Measurements from ENCODE around the gene RETSAT. TPM values are rescaled to one million over a fixed set of nuclear protein-coding genes. Genes with fewer than 3 reads are reported as not detected.

The RETSAT gene
- total RNA-seq, 4 donors from 2014 or later, result 55.8 to 73.3 (median 66.9) TPM

DNA sequence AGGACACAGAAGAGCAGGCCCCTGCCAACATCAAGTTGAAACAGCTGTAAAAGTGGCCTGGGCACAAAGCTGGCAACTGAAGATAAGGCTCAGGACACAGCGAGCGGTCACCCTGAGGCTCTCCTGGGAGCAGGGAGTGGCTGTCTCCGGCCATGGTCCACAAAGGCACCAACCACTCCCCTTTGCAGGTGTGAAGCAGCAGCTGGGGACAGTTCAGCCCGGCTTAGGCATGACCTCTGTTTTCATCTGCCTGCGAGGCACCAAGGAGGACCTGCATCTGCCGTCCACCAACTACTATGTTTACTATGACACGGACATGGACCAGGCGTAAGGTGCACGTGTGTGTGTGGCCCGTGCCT is 39.5 kb downstream of the RETSAT start:
- intact Hi-C loops (cut with DNase I), result no loop called here
- Histone ChIP-seq H3K4me3 (no peak overlapping the region), H3K36me3 (peaks cover 0 to 56% (median 0%) of the 10 kb centered on the region in 3 donors), H3K9me3 (no peaks in the 10 kb centered on the region), H3K27ac (no peak overlapping the region), H3K4me1 (peaks cover 0 to 28% (median 9%) of the 10 kb centered on the region in 3 donors), H3K27me3 (no peaks in the 10 kb centered on the region)
- no peak for DNase-seq
- WGBS, 2 donors, result 78 to 86% methylated on average over 8 to 9 of the region's 10 CpGs
- TF ChIP-seq, protein P1, sequence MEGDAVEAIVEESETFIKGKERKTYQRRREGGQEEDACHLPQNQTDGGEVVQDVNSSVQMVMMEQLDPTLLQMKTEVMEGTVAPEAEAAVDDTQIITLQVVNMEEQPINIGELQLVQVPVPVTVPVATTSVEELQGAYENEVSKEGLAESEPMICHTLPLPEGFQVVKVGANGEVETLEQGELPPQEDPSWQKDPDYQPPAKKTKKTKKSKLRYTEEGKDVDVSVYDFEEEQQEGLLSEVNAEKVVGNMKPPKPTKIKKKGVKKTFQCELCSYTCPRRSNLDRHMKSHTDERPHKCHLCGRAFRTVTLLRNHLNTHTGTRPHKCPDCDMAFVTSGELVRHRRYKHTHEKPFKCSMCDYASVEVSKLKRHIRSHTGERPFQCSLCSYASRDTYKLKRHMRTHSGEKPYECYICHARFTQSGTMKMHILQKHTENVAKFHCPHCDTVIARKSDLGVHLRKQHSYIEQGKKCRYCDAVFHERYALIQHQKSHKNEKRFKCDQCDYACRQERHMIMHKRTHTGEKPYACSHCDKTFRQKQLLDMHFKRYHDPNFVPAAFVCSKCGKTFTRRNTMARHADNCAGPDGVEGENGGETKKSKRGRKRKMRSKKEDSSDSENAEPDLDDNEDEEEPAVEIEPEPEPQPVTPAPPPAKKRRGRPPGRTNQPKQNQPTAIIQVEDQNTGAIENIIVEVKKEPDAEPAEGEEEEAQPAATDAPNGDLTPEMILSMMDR (IDR thresholded peaks at IDR 0.05), result no peak
- no peak for TF ChIP-seq POLR2A (IDR thresholded peaks at IDR 0.05)

DNA sequence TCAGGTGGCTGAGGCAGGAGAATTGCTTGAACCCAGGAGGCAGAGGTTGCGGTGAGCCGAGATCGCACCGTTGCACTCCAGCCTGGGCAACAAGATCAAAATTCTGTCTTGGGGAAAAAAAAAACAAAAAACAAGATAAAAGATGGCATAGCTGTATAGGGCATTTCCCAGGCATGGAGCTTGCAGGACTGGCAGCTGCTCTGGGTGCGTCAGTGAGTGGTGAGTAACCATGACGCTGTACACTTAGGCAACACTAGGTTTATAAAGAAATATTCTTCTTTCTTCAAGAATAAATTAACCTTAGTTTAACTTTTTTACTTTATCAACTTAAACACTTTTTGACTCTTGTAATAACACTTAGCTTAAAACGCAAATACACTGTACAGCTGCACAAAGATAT is 41.9 kb downstream of the RETSAT start:
- 38 to 61% methylated on average over 7 of the region's 7 CpGs for WGBS, 2 donors
- Histone ChIP-seq H3K4me3 (no peak overlapping the region), H3K9me3 (no peaks in the 10 kb centered on the region), H3K27me3 (no peaks in the 10 kb centered on the region), H3K4me1 (peaks cover 10 to 37% (median 13%) of the 10 kb centered on the region in 3 donors), H3K27ac (no peak overlapping the region), H3K36me3 (peaks cover 0 to 40% (median 0%) of the 10 kb centered on the region in 3 donors)
- DNase-seq, result no peak
- no peak for TF ChIP-seq POLR2A (IDR thresholded peaks at IDR 0.05)
- TF ChIP-seq, protein P1 (IDR thresholded peaks at IDR 0.05), result no peak
- intact Hi-C loops (cut with DNase I), result no loop called here

DNA sequence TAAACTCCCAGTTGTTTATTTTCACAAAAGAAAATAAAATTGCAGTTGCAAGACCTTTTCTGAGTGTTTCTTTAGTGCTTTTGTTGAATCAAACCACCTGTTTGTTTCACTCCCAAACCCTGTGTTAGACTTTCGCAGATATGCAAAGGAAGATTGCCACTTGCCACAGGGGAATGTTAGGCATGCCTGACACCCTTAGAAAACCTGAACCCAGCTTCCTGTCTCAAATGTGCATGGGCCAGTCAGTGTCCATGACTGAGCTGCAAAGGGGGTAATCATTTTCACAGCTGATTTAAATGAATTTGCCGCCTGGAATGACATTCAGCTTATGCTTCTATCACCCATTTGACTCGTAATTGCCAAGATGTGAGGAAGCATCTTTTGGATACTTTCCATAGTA is 44.0 kb downstream of the RETSAT start:
- no peak for TF ChIP-seq POLR2A (IDR thresholded peaks at IDR 0.05)
- TF ChIP-seq, protein P1 (IDR thresholded peaks at IDR 0.05), result no peak
- Histone ChIP-seq H3K9me3 (no peaks in the 10 kb centered on the region), H3K4me1 (peaks cover 10 to 37% (median 13%) of the 10 kb centered on the region in 3 donors), H3K27ac (peak overlapping the region in 2 of 4 donors; percentile 1 to 48), H3K36me3 (peaks cover 0 to 42% (median 8%) of the 10 kb centered on the region in 3 donors), H3K27me3 (no peaks in the 10 kb centered on the region), H3K4me3 (no peak overlapping the region)
- WGBS, 2 donors, result 67 to 74% methylated on average over 3 of the region's 3 CpGs
- no peak for DNase-seq
- intact Hi-C loops (cut with DNase I), result no loop called here

DNA sequence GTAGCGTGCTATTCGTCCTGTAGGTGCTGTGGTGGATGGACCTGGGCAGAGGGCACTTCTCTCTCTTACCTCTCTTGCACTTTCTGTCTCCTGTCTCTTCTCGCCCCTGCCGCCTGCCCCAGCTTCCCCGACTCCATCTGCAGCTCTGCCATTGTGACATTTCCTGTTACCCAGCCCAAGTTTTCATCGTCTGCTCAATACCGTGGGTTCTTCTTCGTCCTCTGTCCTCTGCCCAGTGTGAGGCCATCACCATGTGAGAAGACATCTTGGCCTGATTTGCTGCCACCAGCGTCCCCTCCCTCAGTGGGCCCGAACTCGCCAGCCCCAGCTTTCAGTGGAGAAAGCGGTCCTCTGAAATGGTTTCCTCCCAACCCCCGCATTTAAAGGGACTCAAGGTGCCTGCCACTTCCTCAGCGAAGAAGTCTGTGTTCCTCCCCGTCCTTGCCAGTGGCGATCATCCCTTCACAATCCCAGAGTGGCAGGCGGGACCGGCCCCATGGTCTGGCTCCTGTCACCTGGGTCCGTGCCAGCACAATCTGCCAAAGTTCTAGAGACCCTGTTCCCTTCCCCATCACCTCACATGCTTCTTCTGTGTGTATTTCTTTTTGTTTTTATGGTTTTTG is 44.5 kb downstream of the RETSAT start:
- 56 to 69% methylated on average over 19 of the region's 19 CpGs for WGBS, 2 donors
- peaks cover 10 to 37% (median 13%) of the 10 kb centered on the region in 3 donors for H3K4me1 ChIP-seq
- no peak for TF ChIP-seq POLR2A (IDR thresholded peaks at IDR 0.05)
- TF ChIP-seq, protein P1 (IDR thresholded peaks at IDR 0.05), result no peak

DNA sequence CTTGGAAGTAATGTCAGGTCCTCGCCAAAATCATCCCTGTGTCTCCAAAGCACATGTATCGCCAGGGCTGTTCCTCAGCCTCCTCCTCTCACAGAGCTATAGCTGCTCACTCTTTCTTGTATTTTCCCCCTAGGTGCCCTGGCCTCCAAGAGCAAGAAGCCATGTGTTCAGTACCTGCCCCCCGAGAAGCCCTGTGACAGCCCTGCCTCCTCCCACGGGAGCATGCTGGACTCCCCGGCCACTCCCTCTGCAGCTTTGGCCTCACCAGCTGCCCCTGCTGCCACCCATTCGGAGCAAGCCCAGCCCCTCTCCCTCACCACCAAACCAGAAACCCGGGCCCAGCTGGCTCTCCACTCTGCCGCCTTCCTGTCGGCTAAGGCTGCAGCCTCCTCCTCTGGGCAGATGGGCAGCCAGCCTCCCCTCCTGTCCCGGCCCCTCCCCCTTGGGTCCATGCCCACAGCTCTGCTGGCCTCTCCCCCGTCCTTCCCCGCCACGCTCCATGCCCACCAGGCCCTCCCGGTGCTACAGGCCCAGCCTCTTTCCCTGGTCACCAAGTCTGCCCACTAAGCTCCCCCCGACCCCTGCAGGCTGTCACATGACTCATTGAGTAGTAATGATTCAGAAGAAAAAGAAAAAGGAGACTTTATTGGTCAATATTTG is 45.3 kb downstream of the RETSAT start:
- Histone ChIP-seq H3K27me3 (no peaks in the 10 kb centered on the region), H3K4me3 (no peak overlapping the region), H3K9me3 (no peaks in the 10 kb centered on the region), H3K4me1 (peaks cover 10 to 37% (median 13%) of the 10 kb centered on the region in 3 donors), H3K36me3 (peaks cover 0 to 42% (median 8%) of the 10 kb centered on the region in 3 donors), H3K27ac (peak overlapping the region in 3 of 4 donors; percentile 42 to 60 (median 48))
- DNase-seq, result no peak
- 50 to 52% methylated on average over 6 to 10 of the region's 15 CpGs for WGBS, 2 donors
- intact Hi-C loops (cut with DNase I), result no loop called here
- no peak for TF ChIP-seq POLR2A (IDR thresholded peaks at IDR 0.05)
- TF ChIP-seq, protein P1 (IDR thresholded peaks at IDR 0.05), result no peak

More for the DNA sequence above, 44.5 kb downstream of the RETSAT start:
- no peaks in the 10 kb centered on the region for H3K9me3 ChIP-seq
- peak overlapping the region in 3 of 4 donors; percentile 1 to 65 (median 48) for H3K27ac ChIP-seq
- H3K36me3 ChIP-seq, result peaks cover 0 to 42% (median 8%) of the 10 kb centered on the region in 3 donors
- H3K4me3 ChIP-seq, result no peak overlapping the region
- intact Hi-C loops (cut with DNase I), result no loop called here
- no peak for DNase-seq
- no peaks in the 10 kb centered on the region for H3K27me3 ChIP-seq
